ENCODE data around the gene TMEM196.

The TMEM196 gene

GRCh38 chr7:19772841-19773760 is at the start of gene TMEM196:
TMEM196 (minus strand) TSS chr7:19773617; CDS start chr7:19772696, 921 bp downstream.
- no peak for DNase-seq (ENCODE audit: extremely low spot score)
- ChIA-PET POLR2A (no interaction called here), CTCF (interaction anchor here (2.0 kb wide), 1 partner anchor 19 kb away, joined by 8 read pairs; no protein-coding TSS in a partner anchor)
- TF ChIP-seq CTCF (IDR thresholded peaks at IDR 0.05; ENCODE audit: control extremely low read depth, extremely low read depth, low read depth, missing control alignments): no peak

- CTCF ChIA-PET: interaction anchor here (1.6 kb wide), 1 partner anchor 11 kb away, joined by 5 read pairs; no protein-coding TSS in a partner anchor
- POLR2A ChIA-PET: no interaction called here
Measured at GRCh38 chr7:19816128-19816527, 42.7 kb upstream of the TMEM196 start.

GRCh38 chr7:19815546-19815945 is 42.1 kb upstream of the TMEM196 start:
- ChIA-PET POLR2A (no interaction called here), CTCF (interaction anchor here (0.8 kb wide), 1 partner anchor 11 kb away, joined by 3 read pairs; no protein-coding TSS in a partner anchor)
- DNase-seq (ENCODE audit: extremely low spot score): no peak

More at GRCh38 chr7:19816128-19816527, 42.7 kb upstream of the TMEM196 start:
- no peak for DNase-seq (ENCODE audit: extremely low spot score)
- no peak for TF ChIP-seq CTCF (IDR thresholded peaks at IDR 0.05; ENCODE audit: control extremely low read depth, extremely low read depth, low read depth, missing control alignments)

GRCh38 chr7:19814776-19815175 is 41.4 kb upstream of the TMEM196 start:
- no peak for TF ChIP-seq CTCF (IDR thresholded peaks at IDR 0.05; ENCODE audit: control extremely low read depth, extremely low read depth, low read depth, missing control alignments)
- ChIA-PET POLR2A (no interaction called here), CTCF (interaction anchor here (0.8 kb wide), 1 partner anchor 10 kb away, joined by 3 read pairs; no protein-coding TSS in a partner anchor)
- no peak for DNase-seq (ENCODE audit: extremely low spot score)

More at GRCh38 chr7:19815546-19815945, 42.1 kb upstream of the TMEM196 start:
- TF ChIP-seq CTCF (IDR thresholded peaks at IDR 0.05; ENCODE audit: control extremely low read depth, extremely low read depth, low read depth, missing control alignments): no peak

GRCh38 chr7:19811386-19811785 is 38.0 kb upstream of the TMEM196 start:
- CTCF ChIA-PET: no interaction called here
- no peak for TF ChIP-seq CTCF (IDR thresholded peaks at IDR 0.05; ENCODE audit: control extremely low read depth, extremely low read depth, low read depth, missing control alignments)
- no peak for DNase-seq (ENCODE audit: extremely low spot score)
- POLR2A ChIA-PET: no interaction called here

GRCh38 chr7:19798986-19799385 is 25.6 kb upstream of the TMEM196 start:
- TF ChIP-seq CTCF (IDR thresholded peaks at IDR 0.05; ENCODE audit: control extremely low read depth, extremely low read depth, low read depth, missing control alignments): no peak
- CTCF ChIA-PET: no interaction called here
- DNase-seq (ENCODE audit: extremely low spot score): no peak
- POLR2A ChIA-PET: no interaction called here
